Pancreas (tissue), 10 donors: ENCODE results near the gene BCAS3. TPM values are rescaled to one million over a fixed set of nuclear protein-coding genes. Genes with fewer than 3 reads are reported as not detected.

Source experiments
- ATAC-seq, 4 donors: fragments of 200-7000 bp; cut with Tn5 transposase; one replicate each; pipeline versions ENCODE4 v1.8.0 to v1.9.1; 2020; ENCODE audit warnings: mild to moderate bottlenecking in 4 of 4, moderate library complexity in 4 of 4
- DNase-seq, 6 donors: peaks; one replicate each; pipeline ENCODE4 v3.0.0-alpha.2; 2020
- FAIRE-seq: peaks from 2 replicates; lab custom pipeline; 2012; peaks lifted over from hg19 to GRCh38; lab: Jason Lieb, UNC
- H3K27ac ChIP-seq, 4 donors: fragments of 200-600 bp; sonication (generic); 1 replicate in 3 of 4; 2 replicates in 1 of 4; pipeline versions ENCODE4 v1.5.0 to v1.8.0; 2020
- H3K27me3 ChIP-seq, 4 donors: fragments of 200-600 bp; one replicate each; pipeline ENCODE4 v1.8.0; 2021
- H3K36me3 ChIP-seq, 3 donors: fragments of 200-600 bp; sonication (generic) in 1 of 3; one replicate each; pipeline versions ENCODE4 v1.5.0 to v1.8.0; 2020 to 2021
- H3K4me1 ChIP-seq, 3 donors: fragments of 200-600 bp; one replicate each; pipeline ENCODE4 v1.8.0; 2021
- H3K4me3 ChIP-seq, 4 donors: fragments of 200-600 bp; sonication (generic) in 2 of 4; one replicate each; pipeline versions ENCODE4 v1.5.0 to v1.8.0; 2020 to 2021
- H3K9me3 ChIP-seq, 4 donors: fragments of 200-600 bp; one replicate each; pipeline ENCODE4 v1.8.0; 2021
- WGBS, 2 donors: extraction: QIAGEN DNeasy Blood & Tissue Kit; methylation state at CpG; one replicate each; pipeline ENCODE4 v1.1.7; 2013; 5-methylcytosine and 5-hydroxymethylcytosine counted together
- intact Hi-C, 3 donors: fragments of 100-400 bp; cut with DNase I; formaldehyde crosslinking; loops; one replicate each; pipeline versions ENCODE4 v1.11.1 to v1.14.2; 2022
- polyA plus RNA-seq, 2 donors: library from polyadenylated mRNA; stranded (reverse); fragments of 200-250 nt; gene quantifications; one replicate each; pipeline ENCODE4 v1.2.3, GENCODE V29; 2013
- total RNA-seq, 6 donors: library from RNA; stranded (reverse); fragmentation: NEBNext Ultra II Directional in 4 of 6; extraction: Animal tissue kit (Norgen Biotek cat#: 25700) in 4 of 6; gene quantifications; one replicate each; pipeline versions ENCODE4 v1.2.1 to v1.2.4, GENCODE V29; 2021 to 2023
- TF ChIP-seq, protein P1 (sequence below), 4 donors: fragments of 200-600 bp; sonication (generic) in 3 of 4; IDR thresholded peaks; one replicate each; pipeline versions ENCODE4 v1.5.0 to v1.8.0; 2021; ENCODE audit warnings: antibody characterized with exemption in 4 of 4
- donor health status: healthy with polysubstance abuse.
- donor health status: DM: no; HTN: no; CAD: no; lungs with moderate emphysema.
- donor health status: DM: no; HTN: no; CAD: no.
- donor health status: control.
- donor health status: control.
- donor health status: Bipolar disorder and iron deficiency.
- donor health status: DM: yes; HTN: yes; CAD: no.
- donor health status: DM: no; HTN: no; CAD: no.
- donor health status: DM: no; HTN: no; CAD: no.
- donor health status: DM: yes; HTN: yes; CAD: no.

BCAS3 gene
- total and polyA plus RNA-seq, 8 donors = 4.6 to 27.7 (median 13.2) TPM

DNA sequence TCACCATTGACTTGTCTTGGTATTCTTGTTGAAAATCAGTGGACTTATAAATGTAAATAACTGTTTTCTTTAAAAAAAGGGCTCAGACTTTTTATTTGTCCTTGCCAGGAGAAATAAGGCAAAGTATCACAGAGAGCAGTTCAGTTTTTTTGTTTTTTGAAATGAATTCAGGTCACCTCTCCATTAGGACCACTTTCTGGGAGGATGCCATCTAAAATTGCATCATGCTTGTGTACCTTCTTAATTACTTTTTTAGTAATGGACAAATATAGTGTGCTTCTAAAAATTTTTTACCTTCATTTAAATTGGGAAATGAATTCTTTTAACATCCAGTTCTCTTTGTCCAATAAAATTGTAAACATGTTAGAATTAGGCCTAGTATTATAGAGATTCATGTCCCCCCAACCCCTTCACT lies 210.0 kb downstream of the BCAS3 start:
- intact Hi-C loops = no loop called here
- H3K27ac ChIP-seq = peak overlapping the region in 1 of 4 donors; percentile 54
- no peaks in the 10 kb centered on the region for H3K9me3 ChIP-seq
- ATAC-seq = peak in 2 of 4 donors; percentile 43 to 57
- FAIRE-seq = no peak
- no peak for DNase-seq
- no peaks in the 10 kb centered on the region for H3K36me3 ChIP-seq
- H3K27me3 ChIP-seq = no peaks in the 10 kb centered on the region
- peak overlapping the region in 3 of 4 donors; percentile 1 to 40 (median 12) for H3K4me3 ChIP-seq
- no peaks in the 10 kb centered on the region for H3K4me1 ChIP-seq
- TF ChIP-seq, protein P1, sequence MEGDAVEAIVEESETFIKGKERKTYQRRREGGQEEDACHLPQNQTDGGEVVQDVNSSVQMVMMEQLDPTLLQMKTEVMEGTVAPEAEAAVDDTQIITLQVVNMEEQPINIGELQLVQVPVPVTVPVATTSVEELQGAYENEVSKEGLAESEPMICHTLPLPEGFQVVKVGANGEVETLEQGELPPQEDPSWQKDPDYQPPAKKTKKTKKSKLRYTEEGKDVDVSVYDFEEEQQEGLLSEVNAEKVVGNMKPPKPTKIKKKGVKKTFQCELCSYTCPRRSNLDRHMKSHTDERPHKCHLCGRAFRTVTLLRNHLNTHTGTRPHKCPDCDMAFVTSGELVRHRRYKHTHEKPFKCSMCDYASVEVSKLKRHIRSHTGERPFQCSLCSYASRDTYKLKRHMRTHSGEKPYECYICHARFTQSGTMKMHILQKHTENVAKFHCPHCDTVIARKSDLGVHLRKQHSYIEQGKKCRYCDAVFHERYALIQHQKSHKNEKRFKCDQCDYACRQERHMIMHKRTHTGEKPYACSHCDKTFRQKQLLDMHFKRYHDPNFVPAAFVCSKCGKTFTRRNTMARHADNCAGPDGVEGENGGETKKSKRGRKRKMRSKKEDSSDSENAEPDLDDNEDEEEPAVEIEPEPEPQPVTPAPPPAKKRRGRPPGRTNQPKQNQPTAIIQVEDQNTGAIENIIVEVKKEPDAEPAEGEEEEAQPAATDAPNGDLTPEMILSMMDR (IDR thresholded peaks at IDR 0.05) = no peak

DNA sequence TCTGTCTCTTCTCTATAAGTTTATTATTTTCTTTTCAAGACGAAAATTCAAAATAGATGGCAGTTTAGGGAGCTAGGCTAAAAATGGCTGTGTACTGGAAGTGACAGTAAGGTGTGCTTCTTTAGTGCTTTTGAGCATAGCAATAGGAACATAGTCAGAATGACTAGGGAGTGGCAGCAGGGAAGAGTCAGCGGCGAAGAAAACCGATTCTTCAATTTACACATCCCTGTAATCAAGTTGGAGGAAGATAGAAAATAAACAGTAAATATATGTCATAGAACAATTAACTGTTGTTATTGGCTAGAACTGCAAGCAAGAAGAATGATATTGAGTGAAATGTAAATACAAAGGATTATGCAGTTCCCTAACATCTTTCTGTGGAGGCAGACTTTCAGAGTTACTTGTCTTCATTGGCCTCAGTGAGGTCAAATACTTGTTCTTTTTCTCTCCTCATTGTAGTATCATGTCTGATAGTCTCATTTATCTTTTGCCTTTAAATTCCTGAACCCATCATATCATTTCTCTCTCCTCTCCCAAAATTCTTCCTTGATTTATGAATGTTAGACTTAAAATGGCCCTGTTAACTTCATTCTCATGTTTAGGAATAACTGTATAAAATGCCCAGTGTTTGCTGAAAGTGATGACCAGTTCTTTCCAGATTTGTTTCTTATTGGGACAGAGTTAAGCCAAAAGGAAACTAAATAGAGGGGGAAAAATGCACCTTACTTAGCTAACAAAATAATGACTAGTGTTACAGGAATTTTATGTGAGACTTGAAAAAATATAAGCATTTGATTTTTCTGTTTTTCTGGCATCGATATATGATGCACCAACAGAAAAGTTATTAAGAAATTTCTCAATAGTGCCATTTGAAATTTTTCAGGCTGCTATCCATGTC lies 211.4 kb downstream of the BCAS3 start:
- no peaks in the 10 kb centered on the region for H3K36me3 ChIP-seq
- FAIRE-seq (no peak), DNase-seq (no peak), ATAC-seq (no peak)
- no peak overlapping the region for H3K27ac ChIP-seq
- no peak overlapping the region for H3K4me3 ChIP-seq
- 84 to 88% methylated on average over 5 of the region's 5 CpGs for WGBS, 2 donors
- intact Hi-C loops = no loop called here
- H3K4me1 ChIP-seq = no peaks in the 10 kb centered on the region
- H3K9me3 ChIP-seq = no peaks in the 10 kb centered on the region
- no peaks in the 10 kb centered on the region for H3K27me3 ChIP-seq
- TF ChIP-seq, protein P1 (IDR thresholded peaks at IDR 0.05) = no peak

DNA sequence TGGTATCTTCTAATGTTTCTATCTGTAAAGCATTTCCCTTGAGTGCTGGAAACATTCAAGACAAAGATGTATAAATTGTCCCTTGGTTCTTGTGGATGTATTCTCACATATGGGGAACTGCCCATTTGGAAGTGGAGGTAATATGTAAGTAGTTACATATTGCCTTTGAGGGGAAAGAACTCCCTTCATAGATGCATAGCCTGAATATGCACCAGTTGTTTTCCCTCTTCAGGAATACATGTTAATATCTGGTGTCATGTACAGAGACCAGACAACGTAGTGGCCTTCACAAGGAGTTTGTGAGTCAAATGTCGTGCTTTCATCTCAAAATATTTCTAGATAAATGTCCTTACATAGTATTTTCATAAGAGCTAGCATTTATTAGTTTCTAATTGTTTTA lies 213.5 kb downstream of the BCAS3 start:
- intact Hi-C loops = no loop called here
- Histone ChIP-seq H3K9me3 (no peaks in the 10 kb centered on the region), H3K27me3 (no peaks in the 10 kb centered on the region), H3K36me3 (no peaks in the 10 kb centered on the region), H3K4me3 (no peak overlapping the region), H3K4me1 (no peaks in the 10 kb centered on the region), H3K27ac (no peak overlapping the region)
- no peak for FAIRE-seq
- WGBS, 2 donors = 93% methylated on average over 2 of the region's 2 CpGs
- TF ChIP-seq, protein P1 (IDR thresholded peaks at IDR 0.05) = no peak
- no peak for ATAC-seq
- DNase-seq = no peak

DNA sequence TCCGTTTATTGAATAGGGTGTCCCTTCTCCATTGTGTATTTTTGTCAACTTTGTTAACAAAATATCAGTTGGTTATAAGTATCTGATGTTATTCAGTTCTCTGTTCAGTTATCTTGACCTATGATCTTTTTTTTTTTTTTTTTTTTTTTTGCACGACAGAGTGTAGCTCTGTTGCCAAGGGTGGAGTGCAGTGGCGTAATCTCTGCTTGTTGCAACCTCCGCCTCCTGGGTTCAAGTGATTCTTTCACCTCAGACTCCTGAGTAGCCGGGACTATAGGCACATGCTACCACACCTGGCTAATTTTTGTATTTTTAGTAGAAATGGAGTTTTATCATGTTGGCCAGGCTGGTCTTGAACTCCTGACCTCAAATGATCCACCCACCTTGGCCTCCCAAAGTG lies 215.8 kb downstream of the BCAS3 start:
- intact Hi-C loops = no loop called here
- TF ChIP-seq, protein P1 (IDR thresholded peaks at IDR 0.05) = no peak
- no peak for FAIRE-seq
- Histone ChIP-seq H3K36me3 (no peaks in the 10 kb centered on the region), H3K4me3 (no peak overlapping the region), H3K27ac (no peak overlapping the region), H3K27me3 (no peaks in the 10 kb centered on the region), H3K9me3 (no peaks in the 10 kb centered on the region), H3K4me1 (no peaks in the 10 kb centered on the region)
- no peak for ATAC-seq
- DNase-seq = no peak
- WGBS, 2 donors = 96 to 98% methylated on average over 5 of the region's 5 CpGs

DNA sequence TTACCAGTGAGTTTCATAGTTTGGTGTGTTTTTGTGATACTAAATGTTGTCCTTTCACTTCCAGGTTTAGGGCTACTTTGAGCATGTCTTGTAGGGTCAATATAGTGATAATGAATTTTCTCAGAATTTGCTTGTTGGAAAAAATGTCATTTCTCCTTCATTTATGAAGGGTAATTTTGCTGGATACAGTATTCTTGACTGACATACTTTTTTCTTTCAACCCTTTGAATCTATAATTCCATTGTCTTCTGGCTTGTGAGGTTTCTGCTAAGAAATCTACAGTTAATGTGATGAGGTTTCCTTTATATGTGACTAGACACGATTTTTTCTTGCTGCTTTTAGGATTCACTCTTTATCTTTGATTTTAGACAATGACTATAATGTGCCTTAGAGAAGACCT lies 219.3 kb downstream of the BCAS3 start:
- no peaks in the 10 kb centered on the region for H3K27me3 ChIP-seq
- no peak for DNase-seq
- H3K4me3 ChIP-seq = no peak overlapping the region
- FAIRE-seq = no peak
- no peak for ATAC-seq
- intact Hi-C loops = no loop called here
- WGBS, 2 donors = 75 to 93% methylated on average over 1 of the region's 1 CpG
- H3K36me3 ChIP-seq = no peaks in the 10 kb centered on the region
- no peak overlapping the region for H3K27ac ChIP-seq
- no peaks in the 10 kb centered on the region for H3K4me1 ChIP-seq
- no peaks in the 10 kb centered on the region for H3K9me3 ChIP-seq
- TF ChIP-seq, protein P1 (IDR thresholded peaks at IDR 0.05) = no peak
